ENCODE measurements around the gene SYT6. TPM values are rescaled to one million over a fixed set of nuclear protein-coding genes. Genes with fewer than 3 reads are reported as not detected.
A peak's percentile ranks its signal among the peaks of the same experiment; 100 is the strongest.

The SYT6 gene
- total RNA-seq, 1 experiment from 2014 or later: not detected

DNA sequence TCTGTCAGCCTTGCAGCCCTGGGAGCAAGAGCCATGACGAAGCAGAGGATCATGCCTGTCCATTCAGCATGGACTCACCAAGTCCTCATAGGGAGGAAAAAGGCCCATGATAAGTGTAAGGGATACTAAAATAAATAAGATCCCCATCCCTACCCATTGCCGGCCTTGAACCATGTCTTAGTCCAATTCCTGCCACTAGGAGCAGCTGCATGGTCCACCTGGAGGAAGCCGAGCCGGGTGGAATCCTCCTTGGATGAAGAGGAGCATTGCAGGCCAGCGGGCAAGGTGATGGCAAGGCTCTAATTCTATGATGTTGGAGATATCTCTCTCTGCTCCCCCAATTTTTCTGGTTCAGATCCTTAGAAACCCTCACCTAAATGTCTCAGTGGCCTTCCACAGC lies 38.7 kb upstream of the SYT6 start:
- ATAC-seq (peak; percentile 92), DNase-seq (ENCODE audit: low read depth, low spot score) (no peak)
- Histone ChIP-seq H3K9ac (ENCODE audit: low read length) (no peak overlapping the region), H3K36me3 (ENCODE audit: control insufficient read depth in 1 of 2, insufficient read depth in 2 of 2, low read length in 2 of 2) (no peaks in the 10 kb centered on the region), H3K9me3 (ENCODE audit: control insufficient read depth in 1 of 2, insufficient read depth in 1 of 2, low read depth in 1 of 2, low read length in 2 of 2) (no peaks in the 10 kb centered on the region), H3K4me3 (replicated peaks in 1 of 2; ENCODE audit: low read depth in 1 of 2, low read length in 2 of 2) (no peak overlapping the region), H3K27ac (ENCODE audit: low read depth, low read length) (no peak overlapping the region), H3K9me2 (ENCODE audit: insufficient read depth) (no peaks in the 10 kb centered on the region), H3K79me2 (ENCODE audit: insufficient read depth, low read length) (no peaks in the 10 kb centered on the region), H3K4me1 (ENCODE audit: control insufficient read depth in 1 of 2, insufficient read depth in 2 of 2, low read length in 2 of 2) (no peaks in the 10 kb centered on the region), H3K4me2 (ENCODE audit: low read length) (no peak overlapping the region), H2AFZ (ENCODE audit: low read depth, low read length, poor library complexity, severe bottlenecking) (no peak overlapping the region), H3K27me3 (ENCODE audit: insufficient read depth, low read length) (peaks cover 54% of the 10 kb centered on the region), H4K20me1 (ENCODE audit: insufficient read depth) (no peaks in the 10 kb centered on the region)
- ChIA-PET POLR2A (no interaction called here), CTCF (no interaction called here), RAD21 (ENCODE audit: low non-redundant PET in 1 of 2, low total read pairs in 2 of 2, uncharacterized antibody in 2 of 2, unreplicated experiment in 2 of 2) (no interaction called here)
- TF ChIP-seq, protein P1, sequence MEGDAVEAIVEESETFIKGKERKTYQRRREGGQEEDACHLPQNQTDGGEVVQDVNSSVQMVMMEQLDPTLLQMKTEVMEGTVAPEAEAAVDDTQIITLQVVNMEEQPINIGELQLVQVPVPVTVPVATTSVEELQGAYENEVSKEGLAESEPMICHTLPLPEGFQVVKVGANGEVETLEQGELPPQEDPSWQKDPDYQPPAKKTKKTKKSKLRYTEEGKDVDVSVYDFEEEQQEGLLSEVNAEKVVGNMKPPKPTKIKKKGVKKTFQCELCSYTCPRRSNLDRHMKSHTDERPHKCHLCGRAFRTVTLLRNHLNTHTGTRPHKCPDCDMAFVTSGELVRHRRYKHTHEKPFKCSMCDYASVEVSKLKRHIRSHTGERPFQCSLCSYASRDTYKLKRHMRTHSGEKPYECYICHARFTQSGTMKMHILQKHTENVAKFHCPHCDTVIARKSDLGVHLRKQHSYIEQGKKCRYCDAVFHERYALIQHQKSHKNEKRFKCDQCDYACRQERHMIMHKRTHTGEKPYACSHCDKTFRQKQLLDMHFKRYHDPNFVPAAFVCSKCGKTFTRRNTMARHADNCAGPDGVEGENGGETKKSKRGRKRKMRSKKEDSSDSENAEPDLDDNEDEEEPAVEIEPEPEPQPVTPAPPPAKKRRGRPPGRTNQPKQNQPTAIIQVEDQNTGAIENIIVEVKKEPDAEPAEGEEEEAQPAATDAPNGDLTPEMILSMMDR (IDR thresholded peaks at IDR 0.05 in 2 of 3, conservative IDR thresholded peaks at IDR 0.05 in 1 of 3; ENCODE audit: borderline replicate concordance in 1 of 3, insufficient read depth in 1 of 3, low read depth in 2 of 3, low read length in 2 of 3): peak in 2 of 3 experiments; percentile 46 to 47; a peak in 4 of 6 replicates
- no peak for TF ChIP-seq ZFX (IDR thresholded peaks at IDR 0.05)
- no peak for TF ChIP-seq ELF1 (IDR thresholded peaks at IDR 0.05; ENCODE audit: borderline replicate concordance, low read depth)
- no peak for TF ChIP-seq EGR1 (IDR thresholded peaks at IDR 0.05; ENCODE audit: low read depth)
- TF ChIP-seq, protein P2, sequence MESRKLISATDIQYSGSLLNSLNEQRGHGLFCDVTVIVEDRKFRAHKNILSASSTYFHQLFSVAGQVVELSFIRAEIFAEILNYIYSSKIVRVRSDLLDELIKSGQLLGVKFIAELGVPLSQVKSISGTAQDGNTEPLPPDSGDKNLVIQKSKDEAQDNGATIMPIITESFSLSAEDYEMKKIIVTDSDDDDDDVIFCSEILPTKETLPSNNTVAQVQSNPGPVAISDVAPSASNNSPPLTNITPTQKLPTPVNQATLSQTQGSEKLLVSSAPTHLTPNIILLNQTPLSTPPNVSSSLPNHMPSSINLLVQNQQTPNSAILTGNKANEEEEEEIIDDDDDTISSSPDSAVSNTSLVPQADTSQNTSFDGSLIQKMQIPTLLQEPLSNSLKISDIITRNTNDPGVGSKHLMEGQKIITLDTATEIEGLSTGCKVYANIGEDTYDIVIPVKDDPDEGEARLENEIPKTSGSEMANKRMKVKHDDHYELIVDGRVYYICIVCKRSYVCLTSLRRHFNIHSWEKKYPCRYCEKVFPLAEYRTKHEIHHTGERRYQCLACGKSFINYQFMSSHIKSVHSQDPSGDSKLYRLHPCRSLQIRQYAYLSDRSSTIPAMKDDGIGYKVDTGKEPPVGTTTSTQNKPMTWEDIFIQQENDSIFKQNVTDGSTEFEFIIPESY (IDR thresholded peaks at IDR 0.05; ENCODE audit: extremely low read depth, insufficient replicate concordance, low read length): no peak
- TF ChIP-seq YY1 (IDR thresholded peaks at IDR 0.05; ENCODE audit: extremely low read depth, insufficient replicate concordance, low read depth, low read length): no peak
- TF ChIP-seq SIN3A (IDR thresholded peaks at IDR 0.05; ENCODE audit: low read depth): no peak
- TF ChIP-seq TCF7L2 (IDR thresholded peaks at IDR 0.05; ENCODE audit: borderline replicate concordance, extremely low read depth, insufficient read depth, insufficient read length): no peak
- TF ChIP-seq CEBPB (IDR thresholded peaks at IDR 0.05; ENCODE audit: low read depth): no peak
- BruUV-seq (replicated peaks): no TSS peak
- intact Hi-C loops (cut with micrococcal nuclease): no loop called here
